ENCODE measurements around the gene PSMA6. TPM values are rescaled to one million over a fixed set of nuclear protein-coding genes. Genes with fewer than 3 reads are reported as not detected.

Gene PSMA6
- total and polyA plus RNA-seq, 10 of the 15 experiments (the other 5 are each of a cell fraction or from before 2014, with no cell fraction given) = 267 to 1,363 (median 402) TPM

GRCh38 chr14:35346738-35347322 is 54.6 kb downstream of the PSMA6 start:
- no peak overlapping the region for H3K4me3 ChIP-seq
- RAD21 ChIA-PET (ENCODE audit: unreplicated experiment) = no interaction called here
- no peak overlapping the region for H3K9ac ChIP-seq (ENCODE audit: control insufficient read depth, insufficient read depth, low read length)
- no peaks in the 10 kb centered on the region for H4K20me1 ChIP-seq (ENCODE audit: control insufficient read depth, insufficient read depth)
- CTCF ChIA-PET = interaction anchor here (1.2 kb wide), 1 partner anchor 21 kb away, joined by 3 read pairs; no protein-coding TSS in a partner anchor
- ATAC-seq (no peak; the same call in 2 of the 3 replicates), DNase-seq (ENCODE audit: low read depth, low spot score) (no peak), FAIRE-seq (no peak)
- H3K4me1 ChIP-seq (ENCODE audit: control insufficient read depth, insufficient read depth, low read length) = no peaks in the 10 kb centered on the region
- WGBS (ENCODE audit: insufficient coverage, insufficient replicate concordance, low lambda C conversion rate, missing lambda C conversion rate) = 61% methylated on average over 11 of the region's 11 CpGs
- no TSS peak for BruUV-seq (replicated peaks)
- in situ Hi-C loops (cut with MboI) (no loop called here), intact Hi-C loops (cut with micrococcal nuclease; ENCODE audit: unreplicated experiment) (no loop called here)
- no peaks in the 10 kb centered on the region for H3K36me3 ChIP-seq (ENCODE audit: control insufficient read depth in 2 of 2, insufficient read depth in 2 of 2, low read length in 1 of 2)
- H3K4me2 ChIP-seq (ENCODE audit: control insufficient read depth, insufficient read depth) = no peak overlapping the region
- SMC1A ChIA-PET (ENCODE audit: uncharacterized antibody, unreplicated experiment) = interaction anchor here (1.5 kb wide), 1 partner anchor 14 kb away, joined by 4 read pairs; no protein-coding TSS in a partner anchor
- H3K79me2 ChIP-seq (ENCODE audit: control insufficient read depth, insufficient read depth, low read length) = no peaks in the 10 kb centered on the region
- POLR2A ChIA-PET = no interaction called here
- TF ChIP-seq MEF2A (IDR thresholded peaks at IDR 0.05; ENCODE audit: insufficient read depth, low read depth, low read length) = no peak
- TF ChIP-seq SIN3A (IDR thresholded peaks at IDR 0.05; ENCODE audit: low read depth, low read length) = no peak
- TF ChIP-seq RELB (IDR thresholded peaks at IDR 0.05; ENCODE audit: low read depth) = no peak
- no peak for TF ChIP-seq NR2C2 (IDR thresholded peaks at IDR 0.05; ENCODE audit: borderline replicate concordance, control insufficient read depth, insufficient read length, low read depth)
- TF ChIP-seq IKZF1 (conservative IDR thresholded peaks at IDR 0.05) = no peak
- TF ChIP-seq ESRRA (IDR thresholded peaks at IDR 0.05; ENCODE audit: low read length) = no peak
- TF ChIP-seq TAF1 (IDR thresholded peaks at IDR 0.05; ENCODE audit: borderline replicate concordance, low read depth, low read length) = no peak
- no peak for TF ChIP-seq HCFC1 (IDR thresholded peaks at IDR 0.05; ENCODE audit: low read length)
- no peak for TF ChIP-seq ELK1 (IDR thresholded peaks at IDR 0.05; ENCODE audit: low read depth, low read length)
- TF ChIP-seq KAT2A (conservative IDR thresholded peaks at IDR 0.05; ENCODE audit: control insufficient read depth, low read depth, low read length) = no peak
- no peak for TF ChIP-seq KLF5 (IDR thresholded peaks at IDR 0.05; ENCODE audit: partially characterized antibody)
- no peak for TF ChIP-seq IRF5 (IDR thresholded peaks at IDR 0.05; ENCODE audit: borderline replicate concordance)
- no peak for TF ChIP-seq POLR2A (IDR thresholded peaks at IDR 0.05; ENCODE audit: low read depth, low read length)
- no peak for TF ChIP-seq RBBP5 (conservative IDR thresholded peaks at IDR 0.05)
- no peak for TF ChIP-seq CEBPB (IDR thresholded peaks at IDR 0.05; ENCODE audit: borderline replicate concordance in 1 of 2, low read depth in 2 of 2, low read length in 2 of 2)
- no peak for TF ChIP-seq PRDM15 (CRISPR knock-in tag; IDR thresholded peaks at IDR 0.05)
- TF ChIP-seq FOXM1 (IDR thresholded peaks at IDR 0.05; ENCODE audit: low read depth, low read length) = no peak
- no peaks in the 10 kb centered on the region for H3K9me3 ChIP-seq (replicated peaks; ENCODE audit: control insufficient read depth, insufficient read depth, low read length)
- H3K27me3 ChIP-seq (replicated peaks in 1 of 2; ENCODE audit: control insufficient read depth in 2 of 2, insufficient read depth in 2 of 2, low read length in 1 of 2) = no peaks in the 10 kb centered on the region
- H3K27ac ChIP-seq (ENCODE audit: control insufficient read depth, insufficient read depth) = no peak overlapping the region
- no peak overlapping the region for H2AFZ ChIP-seq (ENCODE audit: control insufficient read depth, low read depth, low read length)

All from GM12878 (cell line).